IPS-20b (cell line): ENCODE measurements around the gene RHO.

Source experiments
- H3K27ac ChIP-seq: one replicate; pipeline ENCODE4 v1.5.1; 2013; ENCODE audit warnings: low read length
- H3K27me3 ChIP-seq: 2 replicates; pipeline ENCODE4 v1.6.1; 2013; ENCODE audit warnings: mild to moderate bottlenecking, low read length, inconsistent platforms; ENCODE audit not compliant: insufficient read depth
- H3K36me3 ChIP-seq: 2 replicates; pipeline ENCODE4 v1.6.1; 2013; ENCODE audit warnings: low read depth, mild to moderate bottlenecking, inconsistent platforms, low read length, moderate library complexity; ENCODE audit not compliant: insufficient read depth
- H3K4me1 ChIP-seq: 2 replicates; pipeline ENCODE4 v1.6.1; 2013; ENCODE audit warnings: mild to moderate bottlenecking, control low read depth, inconsistent platforms, low read length, moderate library complexity; ENCODE audit not compliant: insufficient read depth
- H3K4me3 ChIP-seq: 2 replicates; pipeline ENCODE4 v1.5.1; 2013; ENCODE audit warnings: mild to moderate bottlenecking, low read length, inconsistent platforms
- H3K9ac ChIP-seq: 2 replicates; pipeline ENCODE4 v1.6.1; 2013; ENCODE audit warnings: low read depth, mild to moderate bottlenecking, inconsistent platforms, low read length, moderate library complexity
- H3K9me3 ChIP-seq: 2 replicates; pipeline ENCODE4 v1.6.1; 2013; ENCODE audit warnings: mild to moderate bottlenecking, low read depth, low read length, inconsistent platforms; ENCODE audit not compliant: insufficient read depth

Gene RHO

DNA sequence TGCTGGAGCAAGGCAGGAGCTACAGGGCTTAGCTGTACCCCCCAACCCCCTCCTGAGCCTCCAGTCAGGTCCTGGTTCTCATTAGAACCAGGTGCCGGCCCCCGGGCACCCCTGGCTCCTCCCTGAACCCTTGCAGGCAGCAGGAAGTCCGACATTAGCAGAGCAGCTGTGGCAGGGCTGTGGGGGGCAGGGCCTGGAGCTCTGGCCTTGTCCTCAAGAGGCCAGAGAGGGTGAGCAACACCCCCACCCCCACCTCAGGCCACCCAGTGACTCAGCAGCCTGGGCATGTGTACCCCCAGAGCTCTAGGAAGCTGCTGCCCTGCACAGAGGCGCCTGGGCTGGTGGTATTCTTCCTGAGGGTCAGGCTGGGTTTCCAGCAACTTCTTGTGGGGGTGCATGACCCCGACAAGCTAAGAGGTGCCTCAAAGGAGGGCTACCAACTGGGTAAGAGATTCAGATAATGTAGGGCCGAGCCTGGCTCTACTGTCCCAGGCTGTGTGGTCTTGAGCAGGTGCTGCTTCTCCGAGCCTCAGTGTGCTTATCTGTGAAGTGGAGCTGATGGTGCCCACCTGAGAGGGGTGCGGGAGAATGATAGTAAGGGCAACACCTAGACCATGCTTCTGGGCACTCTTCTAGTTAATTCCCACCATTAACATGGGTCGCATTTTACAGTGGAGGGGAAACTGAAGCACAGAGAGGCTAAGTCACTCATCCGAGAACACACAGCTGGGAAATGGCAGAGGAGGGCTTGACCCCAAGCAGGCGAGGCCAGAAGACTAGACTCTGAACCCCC is 30.5 kb downstream of the RHO start:
- Histone ChIP-seq H3K27ac (no peak overlapping the region), H3K4me3 (no peak overlapping the region), H3K36me3 (peaks cover 7% of the 10 kb centered on the region; the same call in 1 of the 2 replicates), H3K4me1 (peaks cover 13% of the 10 kb centered on the region), H3K27me3 (no peaks in the 10 kb centered on the region), H3K9ac (no peak overlapping the region), H3K9me3 (no peaks in the 10 kb centered on the region)

- Histone ChIP-seq H3K27ac (no peak overlapping the region), H3K36me3 (peaks cover 7% of the 10 kb centered on the region; the same call in 1 of the 2 replicates), H3K4me1 (peaks cover 13% of the 10 kb centered on the region), H3K4me3 (no peak overlapping the region), H3K9ac (no peak overlapping the region), H3K9me3 (no peaks in the 10 kb centered on the region), H3K27me3 (no peaks in the 10 kb centered on the region)
These were observed 31.2 kb downstream of the RHO start for GRCh38 chr3:129559565-129560079.

DNA sequence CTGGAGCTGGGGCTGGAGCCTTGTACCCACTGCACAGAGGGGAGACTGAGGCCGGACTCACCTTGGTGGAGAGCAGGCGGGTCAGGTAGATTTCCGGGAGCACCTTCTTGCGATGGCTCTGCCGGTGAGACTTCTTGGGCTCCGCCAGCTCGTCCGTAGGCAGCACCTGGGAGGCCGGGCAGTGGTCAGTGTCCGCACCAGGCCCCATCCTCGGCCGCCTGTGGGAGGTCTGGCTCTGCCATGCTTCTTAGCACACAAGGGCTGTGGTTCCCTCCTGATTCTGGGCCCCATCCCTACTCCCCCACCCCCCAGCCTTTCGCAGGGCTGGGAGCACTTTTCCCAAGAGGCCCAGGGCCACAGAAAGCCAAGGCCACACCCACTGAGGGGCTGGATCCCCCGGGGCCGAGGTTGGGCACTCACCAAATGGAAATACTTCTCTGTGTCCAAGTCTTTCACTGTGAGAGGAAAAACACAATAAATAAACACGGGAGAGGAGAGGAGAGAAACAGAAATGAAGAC is 31.9 kb downstream of the RHO start:
- no peaks in the 10 kb centered on the region for H3K27me3 ChIP-seq
- H3K4me3 ChIP-seq = no peak overlapping the region
- H3K9ac ChIP-seq = no peak overlapping the region
- H3K4me1 ChIP-seq = peaks cover 13% of the 10 kb centered on the region
- peaks cover 7% of the 10 kb centered on the region; the same call in 1 of the 2 replicates for H3K36me3 ChIP-seq
- H3K9me3 ChIP-seq = no peaks in the 10 kb centered on the region
- no peak overlapping the region for H3K27ac ChIP-seq

DNA sequence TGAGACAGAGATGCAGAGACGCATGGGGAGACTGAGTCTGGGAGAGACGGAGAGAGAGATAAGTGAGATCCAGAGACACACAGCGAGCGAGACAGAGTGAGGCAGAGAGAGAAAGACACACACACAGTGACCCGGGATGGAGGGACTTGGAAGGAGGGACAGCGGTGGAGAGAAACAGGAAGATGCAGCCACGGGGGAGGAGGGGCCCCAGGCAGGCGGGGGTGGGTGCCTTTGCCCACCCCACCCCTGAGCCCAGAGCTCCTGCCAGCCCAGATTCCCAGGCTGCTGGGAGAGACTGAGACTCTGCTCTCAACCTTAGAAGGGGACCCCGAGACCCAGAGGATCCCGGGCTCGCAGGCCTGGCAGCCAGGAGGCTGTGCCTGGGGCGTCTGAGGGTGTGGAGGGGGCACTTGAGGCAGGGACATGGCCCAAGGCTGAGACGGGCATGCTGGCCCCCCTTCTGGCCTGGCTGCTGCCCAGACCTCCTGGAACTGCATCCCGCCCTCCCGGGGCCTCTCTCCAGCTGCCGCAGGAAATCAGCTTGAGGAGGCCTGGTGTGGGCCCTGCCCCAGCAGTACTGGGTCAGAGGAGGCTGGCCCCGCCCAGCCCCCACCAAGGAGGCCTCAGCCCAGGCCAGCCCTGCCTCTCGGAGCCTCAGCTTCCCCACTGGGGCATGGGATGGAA is 32.6 kb downstream of the RHO start:
- Histone ChIP-seq H3K9ac (no peak overlapping the region), H3K9me3 (no peaks in the 10 kb centered on the region), H3K27me3 (no peaks in the 10 kb centered on the region), H3K4me1 (peaks cover 13% of the 10 kb centered on the region), H3K4me3 (no peak overlapping the region), H3K36me3 (peaks cover 7% of the 10 kb centered on the region; the same call in 1 of the 2 replicates), H3K27ac (no peak overlapping the region)

DNA sequence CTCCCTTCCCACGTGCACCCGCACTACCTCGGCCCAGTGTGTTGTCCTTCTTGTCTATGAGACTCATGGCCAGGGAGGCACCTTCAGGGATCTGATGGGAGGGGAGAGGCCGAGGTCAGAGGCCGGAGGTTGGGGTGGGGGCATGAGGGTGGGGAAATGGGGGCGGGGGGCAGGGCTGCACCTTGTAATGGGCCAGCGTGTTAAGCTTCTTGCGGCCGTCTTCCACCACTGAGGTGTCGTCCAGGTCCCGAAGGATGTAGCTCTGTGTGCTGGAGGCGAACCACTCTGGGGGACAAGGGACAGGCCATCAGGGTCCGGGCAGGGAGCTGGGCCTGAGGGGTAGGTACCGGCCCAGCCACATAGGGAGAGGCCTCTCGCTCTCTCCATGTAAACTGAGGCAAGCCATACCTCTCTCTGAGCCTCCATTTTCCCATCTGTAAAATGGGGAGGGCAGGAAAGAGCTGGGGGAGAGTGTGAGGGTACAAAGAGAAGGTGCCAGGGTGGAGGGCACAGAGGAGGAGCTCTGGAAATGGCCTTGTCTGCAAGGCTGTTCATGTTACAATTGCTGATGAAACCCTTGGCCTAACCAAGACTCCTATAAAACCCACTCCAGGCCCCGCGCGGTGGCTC is 33.3 kb downstream of the RHO start:
- peaks cover 7% of the 10 kb centered on the region; the same call in 1 of the 2 replicates for H3K36me3 ChIP-seq
- no peaks in the 10 kb centered on the region for H3K9me3 ChIP-seq
- no peak overlapping the region for H3K9ac ChIP-seq
- no peaks in the 10 kb centered on the region for H3K27me3 ChIP-seq
- H3K27ac ChIP-seq = no peak overlapping the region
- H3K4me3 ChIP-seq = no peak overlapping the region
- peaks cover 11% of the 10 kb centered on the region for H3K4me1 ChIP-seq

DNA sequence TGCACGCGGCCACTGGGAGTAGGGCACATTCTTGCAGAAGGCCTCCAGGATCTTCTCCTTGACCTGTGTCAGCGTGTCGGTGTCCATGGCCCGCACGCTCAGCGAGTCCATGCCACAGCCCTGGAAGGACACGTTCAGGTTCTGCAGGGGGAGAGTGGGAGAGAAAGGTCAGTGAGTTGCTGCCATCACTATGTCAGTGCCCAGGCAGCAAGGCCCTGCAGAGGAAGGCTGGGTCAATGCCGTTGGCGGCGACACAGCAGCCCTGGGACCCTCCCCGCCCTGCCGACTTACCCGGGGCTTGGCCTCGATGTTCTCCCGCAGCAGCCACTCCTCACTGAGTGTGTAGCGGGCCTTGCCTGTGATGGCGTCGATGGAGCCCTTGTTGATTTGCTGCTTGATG is 34.4 kb downstream of the RHO start:
- Histone ChIP-seq H3K36me3 (peaks cover 7% of the 10 kb centered on the region; the same call in 1 of the 2 replicates), H3K4me1 (peaks cover 4% of the 10 kb centered on the region), H3K4me3 (no peak overlapping the region), H3K9ac (no peak overlapping the region), H3K27ac (no peak overlapping the region), H3K27me3 (no peaks in the 10 kb centered on the region), H3K9me3 (no peaks in the 10 kb centered on the region)

- Histone ChIP-seq H3K9ac (no peak overlapping the region), H3K27ac (no peak overlapping the region), H3K36me3 (peaks cover 7% of the 10 kb centered on the region; the same call in 1 of the 2 replicates)
These were observed 34.9 kb downstream of the RHO start for GRCh38 chr3:129563332-129563731.

GRCh38 chr3:129563850-129564535 is 35.6 kb downstream of the RHO start:
- Histone ChIP-seq H3K27ac (no peak overlapping the region), H3K9ac (no peak overlapping the region), H3K27me3 (no peaks in the 10 kb centered on the region), H3K4me1 (peaks cover 4% of the 10 kb centered on the region), H3K36me3 (peaks cover 7% of the 10 kb centered on the region; the same call in 1 of the 2 replicates), H3K9me3 (no peaks in the 10 kb centered on the region), H3K4me3 (no peak overlapping the region)

More at GRCh38 chr3:129563332-129563731, 34.9 kb downstream of the RHO start:
- Histone ChIP-seq H3K4me1 (peaks cover 4% of the 10 kb centered on the region), H3K4me3 (no peak overlapping the region), H3K9me3 (no peaks in the 10 kb centered on the region), H3K27me3 (no peaks in the 10 kb centered on the region)

DNA sequence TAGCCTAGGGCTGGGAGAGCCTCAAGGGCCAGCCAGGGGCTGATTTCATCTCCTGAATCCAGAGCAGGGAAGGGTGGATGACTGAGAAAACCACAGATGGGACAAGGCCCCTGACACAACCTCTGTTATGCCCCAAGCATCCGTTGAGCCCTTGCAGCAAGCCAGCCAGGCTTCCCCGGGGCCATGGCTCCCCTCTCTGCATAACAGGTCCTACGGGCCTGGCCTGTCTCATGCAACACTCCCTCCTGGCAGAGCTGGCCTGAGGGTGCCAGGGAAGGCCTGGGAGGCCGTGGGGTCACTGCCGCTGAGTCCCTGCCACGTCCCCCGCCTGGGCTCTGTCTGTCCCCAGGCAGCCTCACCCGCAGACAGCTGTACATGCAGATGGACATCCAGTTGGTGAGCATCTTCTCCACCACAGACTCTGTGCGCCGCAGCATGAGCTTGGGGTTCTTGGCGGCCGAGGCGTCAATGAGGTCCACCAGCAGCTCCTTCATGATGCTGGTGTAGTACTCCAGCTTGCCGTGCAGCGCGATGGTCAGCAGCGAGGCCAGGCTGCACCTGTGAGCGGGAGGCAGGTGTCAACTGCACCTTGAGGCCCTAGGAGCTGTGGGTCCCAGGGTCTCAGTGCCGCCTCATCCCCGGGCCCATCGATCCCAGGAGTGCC is 36.7 kb downstream of the RHO start:
- peaks cover 7% of the 10 kb centered on the region; the same call in 1 of the 2 replicates for H3K36me3 ChIP-seq
- peaks cover 4% of the 10 kb centered on the region for H3K4me1 ChIP-seq
- H3K9ac ChIP-seq = no peak overlapping the region
- no peaks in the 10 kb centered on the region for H3K9me3 ChIP-seq
- no peak overlapping the region for H3K27ac ChIP-seq
- no peak overlapping the region for H3K4me3 ChIP-seq
- no peaks in the 10 kb centered on the region for H3K27me3 ChIP-seq

- no peaks in the 10 kb centered on the region for H3K4me1 ChIP-seq
- no peak overlapping the region for H3K27ac ChIP-seq
- no peak overlapping the region for H3K4me3 ChIP-seq
- no peaks in the 10 kb centered on the region for H3K9me3 ChIP-seq
- H3K36me3 ChIP-seq = peaks cover 7% of the 10 kb centered on the region; the same call in 1 of the 2 replicates
- no peak overlapping the region for H3K9ac ChIP-seq
- no peaks in the 10 kb centered on the region for H3K27me3 ChIP-seq
These were observed 37.5 kb downstream of the RHO start for GRCh38 chr3:129565902-129566301.
